Measurements from ENCODE around the gene KRT32. TPM values are rescaled to one million over a fixed set of nuclear protein-coding genes. Genes with fewer than 3 reads are reported as not detected.

The KRT32 gene
- total RNA-seq: not detected in 2 replicates

DNA sequence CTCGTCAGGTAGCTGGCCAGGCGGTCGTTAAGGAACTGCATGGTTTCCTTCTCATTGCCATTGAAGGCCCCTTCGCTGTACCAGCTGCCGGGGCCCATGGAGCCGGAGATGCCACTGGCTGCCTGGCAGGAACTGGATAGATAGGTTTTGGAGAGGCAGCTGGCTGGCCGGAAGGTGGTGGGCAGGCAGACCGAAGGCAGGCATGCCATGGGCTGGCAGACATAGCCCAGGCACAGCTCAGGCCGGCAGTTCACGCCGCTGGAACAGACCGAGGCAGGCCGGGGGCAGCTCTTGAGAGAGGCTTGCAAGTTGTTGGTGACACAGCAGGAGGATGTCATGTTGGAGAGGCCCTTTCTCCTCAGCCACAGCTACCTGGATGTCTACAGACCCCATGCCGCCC lies at the start of gene KRT32:
Gene KRT32, minus strand, starts transcription at position 399 of the 400 bp plus-strand sequence. Its CDS starts 61 bp downstream, at position 338.
- intact Hi-C loops (cut with micrococcal nuclease): no loop called here

DNA sequence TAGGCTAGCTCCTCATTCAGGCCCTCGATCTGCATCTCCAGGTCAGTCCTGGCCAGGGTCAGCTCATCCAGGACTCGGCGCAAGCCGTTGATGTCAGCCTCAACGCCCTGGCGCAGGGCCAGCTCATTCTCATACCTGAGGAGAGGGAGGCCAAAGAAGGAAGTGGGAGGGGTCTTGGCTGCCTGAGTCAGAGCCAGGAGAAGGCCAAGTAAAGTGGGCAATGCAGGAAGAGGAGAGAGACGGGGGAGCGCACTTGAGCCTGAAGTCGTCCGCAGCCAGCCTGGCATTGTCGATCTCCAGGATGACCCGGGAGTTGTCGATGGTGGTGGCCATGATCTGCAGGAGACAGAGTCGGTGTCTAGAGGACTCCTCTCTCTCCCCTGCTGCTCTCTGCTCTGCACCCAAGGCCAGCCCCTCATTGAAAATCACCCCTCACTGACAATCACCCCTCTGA lies 49.7 kb upstream of the KRT32 start:
- intact Hi-C loops (cut with micrococcal nuclease): no loop called here

DNA sequence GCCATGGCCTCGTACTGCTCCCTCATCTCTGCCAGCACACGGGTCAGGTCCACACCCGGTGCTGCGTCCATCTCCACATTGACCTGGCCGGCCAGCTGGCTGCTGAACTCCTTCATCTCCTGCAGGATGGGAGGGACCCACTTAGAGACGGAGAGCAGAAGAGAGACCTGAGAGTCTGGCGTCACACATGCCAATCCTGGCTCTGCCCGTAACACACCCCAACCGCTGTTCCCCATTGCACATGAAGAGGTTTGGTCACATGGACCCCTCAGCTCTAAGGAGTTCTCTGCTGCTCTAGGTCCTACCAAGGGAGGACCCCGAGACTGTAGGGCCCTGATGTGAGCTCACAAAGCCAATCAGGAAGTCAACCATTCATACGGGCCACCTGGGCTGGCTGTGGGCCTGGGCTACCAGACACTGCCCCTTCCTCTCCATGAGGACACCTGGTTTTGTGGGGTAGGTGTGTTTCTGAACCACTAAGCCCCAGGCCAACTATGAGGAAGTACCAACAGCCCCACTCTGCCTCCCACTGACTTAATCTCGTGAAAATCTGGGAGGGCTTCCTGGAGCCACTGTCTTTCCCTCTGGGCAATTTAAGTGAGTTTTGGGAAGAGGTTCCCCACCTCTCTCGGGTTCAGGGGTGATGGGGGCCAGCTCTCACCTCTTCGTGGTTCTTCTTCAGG lies 49.1 kb upstream of the KRT32 start:
- intact Hi-C loops (cut with micrococcal nuclease): no loop called here

DNA sequence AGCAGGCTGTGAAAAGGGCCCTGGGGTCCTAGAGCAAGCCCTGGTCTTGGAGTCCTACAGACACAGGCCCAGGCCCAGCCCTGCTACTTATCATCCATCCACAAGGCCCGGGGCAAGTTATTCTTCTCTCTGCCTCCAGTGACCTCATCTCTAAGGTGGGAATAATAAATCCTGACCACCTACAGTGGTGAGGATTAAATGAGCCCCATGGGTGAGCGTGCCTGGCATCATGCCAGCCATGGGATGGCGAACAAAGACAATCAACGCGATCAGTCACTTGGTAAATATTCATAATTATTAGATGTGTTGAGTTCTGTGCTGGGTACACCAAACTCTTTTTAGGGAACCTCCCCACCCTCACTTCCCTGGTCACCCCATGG lies 46.0 kb upstream of the KRT32 start:
- intact Hi-C loops (cut with micrococcal nuclease): no loop called here

DNA sequence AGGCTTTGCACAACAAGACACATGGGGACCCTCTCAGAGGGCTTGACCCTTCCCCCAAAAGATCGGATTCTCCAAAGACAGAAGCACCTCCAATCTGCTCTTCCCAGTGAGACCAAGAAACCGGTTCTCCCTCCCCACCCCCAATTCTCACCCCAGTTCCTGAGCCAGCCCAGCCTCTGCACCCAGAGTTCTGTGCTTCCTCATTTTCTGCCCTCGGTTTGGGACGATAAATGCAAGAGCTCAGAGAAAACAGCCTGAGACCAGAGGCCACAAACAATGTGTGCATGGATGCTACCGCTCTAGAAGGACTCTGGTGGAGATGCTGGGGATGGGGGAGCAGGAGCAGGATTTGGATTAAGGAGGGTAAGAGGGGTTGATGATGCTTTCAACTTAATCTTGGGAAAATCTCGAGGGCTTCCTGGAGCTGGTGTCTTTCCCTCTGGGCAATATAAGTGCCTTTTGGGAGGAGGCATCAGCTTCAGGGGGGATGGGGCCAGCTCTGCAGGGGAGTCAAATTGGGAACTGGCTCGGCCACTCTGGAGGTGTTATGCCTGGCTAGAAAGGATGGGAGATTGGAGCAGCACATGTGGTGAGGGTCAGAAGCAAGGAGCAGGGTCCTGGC lies 45.5 kb upstream of the KRT32 start:
- intact Hi-C loops (cut with micrococcal nuclease): no loop called here

DNA sequence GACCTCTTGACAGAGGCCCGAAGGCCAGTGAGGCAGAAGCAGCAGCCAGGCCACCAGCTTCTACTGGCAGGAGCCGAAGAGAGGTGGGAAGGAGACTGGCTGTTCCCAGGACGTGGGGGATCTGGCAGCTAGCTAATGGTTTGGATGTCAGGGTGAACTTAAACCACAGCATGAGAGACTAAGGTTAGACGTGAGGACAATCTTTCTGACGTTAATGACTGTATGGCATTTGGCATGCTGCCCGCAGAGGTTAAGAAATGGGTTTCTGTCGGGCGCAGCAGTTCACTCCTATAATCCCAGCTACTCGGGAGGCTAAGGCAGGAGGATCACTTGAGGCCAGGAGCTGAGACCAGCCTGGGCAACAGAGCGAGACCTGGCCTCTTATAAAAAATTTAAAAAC lies 44.5 kb upstream of the KRT32 start:
- intact Hi-C loops (cut with micrococcal nuclease): no loop called here

DNA sequence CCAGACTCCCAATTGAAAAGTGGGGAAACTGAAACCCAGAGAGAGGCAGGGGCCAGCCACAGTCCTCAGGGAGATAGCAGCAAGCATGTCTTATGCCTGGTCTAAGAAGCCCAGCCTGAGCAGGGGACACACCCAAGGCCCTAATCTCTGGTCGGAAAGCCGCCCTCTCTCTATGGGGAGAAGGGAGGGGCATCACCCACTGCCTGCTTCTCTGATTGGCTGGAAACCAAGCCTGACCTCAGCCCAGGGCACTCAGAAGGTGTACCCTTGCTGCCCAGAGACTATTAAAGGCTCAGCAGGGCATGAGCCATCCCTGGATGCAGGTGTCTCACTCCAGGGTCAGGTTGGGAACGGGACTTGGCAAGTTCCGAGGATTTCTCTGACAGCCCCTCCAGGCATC lies 43.9 kb upstream of the KRT32 start:
- intact Hi-C loops (cut with micrococcal nuclease): no loop called here

DNA sequence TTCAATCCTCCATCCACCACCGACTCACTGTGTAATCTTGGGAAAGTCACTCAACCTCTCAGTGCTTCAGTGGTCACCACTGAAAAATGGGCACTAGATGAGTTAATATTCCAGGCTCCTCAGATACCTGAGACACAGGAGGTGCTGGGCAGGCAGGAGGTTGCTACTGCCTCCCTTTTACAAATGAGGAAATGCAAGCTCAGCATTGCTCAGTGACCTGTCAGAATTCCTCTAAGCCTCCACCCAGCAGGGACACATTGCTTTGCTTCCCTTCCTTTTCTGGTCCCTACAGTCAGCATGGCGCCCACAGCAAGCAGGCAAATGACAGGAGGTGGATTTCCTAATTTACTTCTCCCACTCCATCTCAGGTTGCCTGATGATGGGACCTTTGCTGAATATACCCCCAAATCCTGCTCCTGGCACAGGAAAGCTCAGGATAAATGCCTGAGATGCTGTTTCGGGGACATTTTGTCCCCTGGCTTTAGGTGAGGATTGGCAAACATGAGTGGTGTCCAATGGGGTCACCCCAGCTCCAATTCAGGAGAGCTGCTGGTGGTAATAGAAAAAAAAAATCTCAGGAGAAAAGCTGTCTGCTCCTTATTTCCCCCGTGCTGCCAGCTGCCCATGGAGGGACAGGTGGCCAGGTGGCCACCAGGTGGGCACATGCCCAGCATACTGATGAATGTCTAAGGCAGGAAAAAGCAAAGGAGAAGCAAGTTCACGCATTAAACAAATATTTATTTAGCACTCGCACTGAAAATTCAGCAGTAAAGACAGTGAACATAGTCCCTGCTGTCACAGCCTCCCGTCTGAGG lies 43.3 kb upstream of the KRT32 start:
- intact Hi-C loops (cut with micrococcal nuclease): no loop called here

DNA sequence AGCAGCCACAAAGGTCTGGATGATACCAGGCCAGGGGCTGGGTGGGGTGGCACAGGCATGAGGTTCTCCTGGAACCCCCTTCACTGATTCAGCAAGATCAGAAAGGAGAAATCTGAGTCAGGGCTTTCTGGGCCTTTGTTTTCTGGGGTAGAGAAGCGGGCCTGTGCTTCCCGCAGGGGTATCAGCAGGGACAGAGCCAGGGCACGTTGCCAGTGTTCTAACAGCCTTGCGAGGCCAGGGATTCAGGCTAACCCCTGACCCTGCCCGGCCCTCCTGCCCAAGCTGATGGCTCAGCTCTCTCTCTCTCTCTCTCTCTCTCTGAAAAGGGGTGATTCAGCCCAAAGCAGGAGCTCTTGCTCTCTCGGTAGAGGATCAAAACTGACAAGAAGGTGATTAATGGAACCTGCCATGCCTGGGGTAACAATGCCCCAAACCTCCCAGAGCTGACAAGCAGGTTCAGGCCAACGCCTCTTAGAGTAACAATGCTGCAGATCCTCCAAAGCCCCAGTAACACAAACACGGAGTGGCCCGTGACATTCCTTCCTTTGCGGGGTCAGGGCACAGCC lies 40.2 kb upstream of the KRT32 start:
- intact Hi-C loops (cut with micrococcal nuclease): no loop called here

DNA sequence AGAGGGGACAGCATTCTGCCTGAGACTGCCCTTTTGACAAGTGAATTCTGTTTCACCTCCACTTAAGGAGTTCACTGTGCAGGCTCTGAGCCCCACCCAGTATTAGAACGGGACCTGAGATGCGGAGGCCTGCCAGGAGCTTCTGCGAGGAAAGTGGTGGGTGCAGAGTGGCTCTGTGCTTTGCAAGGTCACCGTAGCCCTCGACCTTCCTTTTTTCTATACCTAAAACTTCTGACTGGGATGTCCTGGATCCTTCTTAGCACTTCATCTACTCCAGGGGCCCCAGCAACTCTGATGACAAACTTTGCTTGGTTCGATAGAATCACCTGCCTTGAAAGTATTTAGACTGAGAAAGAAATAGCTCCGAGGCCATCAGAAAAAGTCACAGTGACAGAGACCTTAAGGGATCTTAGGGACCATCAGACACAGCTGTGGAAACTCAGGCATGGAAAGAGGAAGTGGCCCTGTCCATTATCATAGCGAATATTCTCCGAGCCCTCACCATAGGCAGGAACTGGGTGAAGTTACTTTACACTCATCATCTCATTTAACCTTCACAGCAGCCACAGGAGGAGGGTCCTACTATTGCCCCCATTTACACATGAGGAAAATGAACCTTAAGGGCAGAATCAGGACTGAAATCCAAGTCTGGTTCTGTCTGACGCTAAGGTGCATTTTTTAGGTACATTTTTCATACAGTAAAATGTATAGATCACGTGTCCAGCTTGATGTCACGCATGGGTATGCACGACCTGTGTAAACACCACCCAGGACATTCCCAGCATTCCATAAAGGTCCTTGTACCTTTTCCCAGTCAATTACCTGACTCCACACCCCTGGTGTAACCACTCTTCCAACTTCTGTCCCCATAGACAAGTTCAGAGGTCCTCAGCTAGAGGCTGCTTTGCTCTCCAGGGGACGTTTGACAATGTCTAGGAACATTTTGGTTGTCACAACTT lies 38.9 kb upstream of the KRT32 start:
- intact Hi-C loops (cut with micrococcal nuclease): no loop called here

DNA sequence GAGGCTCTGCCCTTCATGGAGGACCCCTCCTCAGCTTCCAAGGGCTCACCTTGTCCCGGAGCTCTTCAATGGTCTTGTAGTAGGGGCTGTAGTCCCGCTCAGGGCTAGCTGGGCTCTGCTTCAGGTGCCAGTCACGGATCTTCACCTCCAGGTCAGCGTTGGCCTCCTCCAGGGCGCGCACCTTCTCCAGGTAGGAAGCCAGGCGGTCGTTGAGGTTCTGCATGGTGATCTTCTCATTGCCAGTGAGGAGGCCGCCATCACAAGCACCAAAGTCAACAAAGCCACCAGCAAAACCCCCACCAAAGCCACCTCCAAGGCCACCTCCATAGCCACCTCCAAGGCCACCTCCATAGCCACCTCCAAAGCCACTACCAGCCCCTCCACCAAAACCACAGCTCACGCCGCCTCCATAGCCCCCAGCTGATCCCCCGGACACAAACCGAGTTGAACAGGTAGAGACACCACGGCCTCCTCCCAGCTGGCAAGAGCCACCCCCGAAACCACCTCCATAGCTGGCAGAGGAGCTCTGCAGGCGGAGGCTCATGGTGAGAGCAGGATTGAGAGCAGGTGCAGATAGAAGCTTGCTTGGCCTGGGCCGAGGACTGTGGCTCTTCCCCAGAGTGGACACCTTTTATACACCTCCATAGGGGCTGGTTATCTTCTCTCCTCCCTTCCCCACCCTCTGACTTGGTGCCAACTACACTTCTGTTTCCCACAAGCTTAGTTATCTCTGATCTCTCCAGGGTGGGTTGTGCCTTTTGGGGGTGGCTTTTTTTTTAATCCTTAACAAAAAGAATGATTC lies 38.0 kb upstream of the KRT32 start, which contains the start of gene KRT13:
Gene KRT13, minus strand, starts transcription at position 606 of the 802 bp plus-strand sequence. Its CDS starts 62 bp downstream, at position 544.
- intact Hi-C loops (cut with micrococcal nuclease): no loop called here

DNA sequence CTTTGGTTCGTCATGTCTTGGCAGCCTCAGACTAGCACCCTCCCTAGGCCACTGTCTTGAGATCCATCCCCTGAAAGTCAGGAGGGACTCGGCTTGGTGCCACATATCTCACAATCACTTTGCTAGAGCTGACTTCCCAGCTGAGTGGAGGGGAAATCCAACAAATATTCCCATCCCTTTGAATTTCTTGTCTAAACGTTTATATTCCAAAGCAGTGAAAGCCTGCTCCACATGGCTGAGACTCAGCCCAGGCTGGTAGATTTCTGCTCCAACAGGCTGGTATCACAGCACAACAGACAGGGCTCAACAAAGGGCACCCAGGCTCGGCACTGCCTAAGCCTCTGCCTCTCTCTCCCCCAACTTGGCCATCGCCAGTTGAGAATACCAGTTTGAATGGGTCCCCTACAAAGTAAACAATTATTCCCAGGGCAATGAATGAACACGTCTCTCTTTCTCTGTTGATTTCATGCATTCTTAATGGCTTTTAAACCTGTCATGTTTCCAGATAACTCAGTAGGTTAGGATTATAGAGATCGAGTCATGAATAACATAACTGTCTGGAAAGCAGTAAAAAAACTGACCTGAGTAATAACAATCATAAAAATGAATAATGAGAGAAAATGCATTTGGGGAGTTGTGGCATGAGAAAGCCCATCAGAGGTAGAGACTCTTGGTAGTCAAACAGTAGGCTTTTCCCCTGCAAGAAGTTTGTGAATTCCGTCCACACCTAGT lies 37.2 kb upstream of the KRT32 start:
- intact Hi-C loops (cut with micrococcal nuclease): no loop called here

DNA sequence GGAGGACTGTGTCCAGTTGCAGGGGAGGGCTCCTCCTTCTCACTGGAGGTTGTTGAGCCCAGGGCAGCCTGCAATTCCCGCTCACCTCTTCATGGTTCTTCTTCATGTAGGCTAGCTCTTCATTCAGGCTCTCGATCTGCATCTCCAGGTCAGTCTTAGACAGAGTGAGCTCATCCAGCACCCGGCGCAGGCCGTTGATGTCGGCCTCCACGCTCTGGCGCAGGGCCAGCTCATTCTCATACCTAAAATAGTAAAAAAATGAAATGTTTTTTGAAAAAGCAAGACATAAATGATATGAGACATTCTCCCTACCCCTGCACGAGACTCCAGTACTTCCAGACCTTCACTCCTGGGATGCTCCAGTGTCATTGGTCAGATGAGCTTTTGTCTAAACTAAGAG lies 36.0 kb upstream of the KRT32 start:
- intact Hi-C loops (cut with micrococcal nuclease): no loop called here

DNA sequence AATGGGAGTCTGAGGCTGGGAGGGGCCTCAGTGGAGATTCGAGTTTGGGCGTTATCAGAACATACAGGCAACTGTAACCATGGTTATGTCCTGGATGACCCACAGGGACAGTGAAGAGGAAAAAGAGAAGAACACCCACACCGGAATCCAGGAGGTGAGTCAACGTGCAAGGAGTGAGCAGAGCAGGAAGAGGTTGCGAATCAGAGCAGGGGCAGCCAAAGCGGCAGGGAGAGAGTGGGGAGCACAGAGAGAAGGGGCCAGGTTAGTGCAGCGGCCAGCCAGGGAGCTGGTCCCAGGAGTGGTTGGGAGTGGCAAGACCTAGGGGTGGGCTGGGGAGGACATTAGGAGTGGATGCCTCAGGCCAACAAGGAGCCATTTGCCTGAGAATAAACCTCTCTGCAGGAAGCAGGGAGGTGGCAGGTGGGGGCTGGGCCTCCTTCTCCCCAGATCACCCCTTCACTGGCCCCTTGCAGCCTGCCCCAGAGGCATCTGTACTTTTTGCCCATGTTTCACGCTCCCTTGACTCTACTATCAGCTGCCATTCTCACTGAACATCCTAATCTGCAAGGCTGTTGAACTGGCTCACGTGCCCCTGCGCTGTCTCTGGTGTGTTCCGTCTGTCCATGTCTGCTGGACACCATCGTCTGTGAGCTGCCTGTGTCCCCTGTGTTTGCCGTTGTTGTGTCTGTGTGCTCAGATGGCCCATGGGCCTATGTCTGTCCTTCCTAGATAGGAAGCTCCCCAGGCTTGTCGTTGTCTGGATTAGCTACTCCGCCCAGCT lies 33.1 kb upstream of the KRT32 start:
- intact Hi-C loops (cut with micrococcal nuclease): no loop called here

DNA sequence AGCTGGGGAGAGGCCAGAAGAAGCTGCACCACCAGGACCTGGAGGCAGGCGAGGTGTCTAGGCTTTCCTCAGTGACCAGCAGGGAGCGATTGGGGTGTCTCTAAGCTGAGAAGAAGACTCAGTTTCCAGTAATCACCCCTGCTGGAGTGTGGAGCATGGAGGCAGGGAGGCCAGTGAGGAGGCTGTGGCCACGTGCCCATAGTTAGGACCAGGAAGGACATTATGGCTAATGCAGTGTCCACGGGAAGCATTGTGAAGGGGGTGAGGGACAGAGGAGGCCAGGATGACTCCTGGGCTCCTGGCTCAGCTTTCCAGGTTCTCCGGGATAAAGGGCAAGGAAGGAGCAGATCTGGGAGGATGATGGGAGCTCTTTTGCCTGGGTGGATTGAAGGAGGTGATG lies 32.5 kb upstream of the KRT32 start:
- intact Hi-C loops (cut with micrococcal nuclease): no loop called here

DNA sequence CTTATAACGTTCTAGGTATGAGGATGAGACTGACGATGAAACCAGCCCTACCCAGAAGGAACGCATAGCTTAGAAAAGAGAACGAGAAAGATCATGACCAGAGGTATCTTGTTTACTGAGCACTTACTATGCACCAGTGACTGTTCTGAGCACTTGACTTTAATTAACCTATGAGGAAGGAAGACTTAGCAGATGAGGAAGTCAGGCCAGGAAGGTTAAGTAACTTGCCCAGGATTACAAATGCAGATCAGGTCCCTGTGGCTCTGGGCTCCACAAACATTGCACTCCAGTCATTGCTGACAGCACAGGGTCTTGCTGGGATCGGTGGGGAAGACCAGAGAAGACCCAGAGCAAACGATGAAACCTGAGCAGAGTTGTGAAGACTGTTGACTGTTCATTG lies 31.1 kb upstream of the KRT32 start:
- intact Hi-C loops (cut with micrococcal nuclease): no loop called here

DNA sequence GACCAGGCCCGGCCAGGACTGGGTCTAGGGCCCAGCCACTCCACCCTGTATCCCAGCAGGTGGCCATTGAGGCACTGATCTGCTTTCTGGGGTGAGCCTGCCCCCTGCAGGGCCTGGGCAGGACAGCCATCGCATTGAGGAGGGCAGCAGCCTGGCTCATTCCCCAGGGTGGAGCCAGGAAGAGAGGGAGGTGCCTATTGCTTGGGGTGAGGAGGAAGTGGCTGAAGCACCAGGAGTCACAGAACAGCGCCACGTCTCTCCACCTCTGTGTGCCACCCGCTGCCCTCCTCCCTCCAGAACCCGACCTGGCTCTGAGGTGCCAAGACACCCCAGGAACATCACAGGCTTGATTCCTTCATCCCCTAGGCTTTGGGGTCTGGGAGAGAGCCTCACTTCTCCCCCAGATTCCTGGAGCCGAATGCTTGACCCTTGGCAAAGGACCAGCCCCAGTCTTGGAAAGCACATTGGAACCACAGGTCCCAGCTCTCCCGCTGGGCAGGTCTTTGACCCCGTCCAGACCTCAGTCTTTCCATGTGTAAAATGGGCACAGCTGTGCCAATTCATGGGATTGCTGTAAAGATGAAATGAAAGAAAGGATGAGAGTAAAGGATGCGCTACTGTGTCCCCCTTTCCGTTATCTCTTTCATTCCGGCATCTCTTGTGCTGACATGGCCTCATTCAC lies 29.8 kb upstream of the KRT32 start:
- intact Hi-C loops (cut with micrococcal nuclease): no loop called here

DNA sequence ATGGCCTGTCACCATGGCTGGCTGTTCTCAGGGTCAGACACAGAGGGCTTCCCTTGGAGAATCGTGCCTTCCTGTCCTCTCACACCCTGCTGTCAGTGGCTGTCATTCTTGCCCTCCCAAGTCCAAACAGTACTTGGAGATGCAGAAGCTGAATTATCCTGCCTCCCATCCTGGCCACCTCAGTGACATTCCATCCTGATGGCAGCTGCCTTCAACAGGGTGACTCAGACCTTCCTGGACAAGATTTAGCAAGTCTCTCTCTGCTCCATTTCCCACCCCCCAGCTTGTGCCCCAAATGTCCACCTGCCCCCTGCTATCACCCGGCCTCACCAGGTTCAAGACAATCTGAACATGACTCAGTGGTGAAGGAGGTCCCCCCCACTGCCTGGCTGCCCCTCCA lies 27.3 kb upstream of the KRT32 start:
- intact Hi-C loops (cut with micrococcal nuclease): no loop called here
